Hepatocyte (in vitro differentiated cells): ENCODE measurements around the gene STXBP6.

Experiments
- CTCF ChIP-seq: fragments of 200-600 bp; sonication (generic); IDR thresholded peaks from 2 replicates; pipeline ENCODE4 v1.5.1; 2016; ENCODE audit warnings: antibody characterized with exemption, mild to moderate bottlenecking; ENCODE audit not compliant: poor library complexity
- EZH2 ChIP-seq: fragments of 200-600 bp; sonication (generic); IDR thresholded peaks from 2 replicates; pipeline ENCODE4 v1.6.1; 2016; ENCODE audit warnings: antibody characterized with exemption, mild to moderate bottlenecking, borderline replicate concordance

DNA sequence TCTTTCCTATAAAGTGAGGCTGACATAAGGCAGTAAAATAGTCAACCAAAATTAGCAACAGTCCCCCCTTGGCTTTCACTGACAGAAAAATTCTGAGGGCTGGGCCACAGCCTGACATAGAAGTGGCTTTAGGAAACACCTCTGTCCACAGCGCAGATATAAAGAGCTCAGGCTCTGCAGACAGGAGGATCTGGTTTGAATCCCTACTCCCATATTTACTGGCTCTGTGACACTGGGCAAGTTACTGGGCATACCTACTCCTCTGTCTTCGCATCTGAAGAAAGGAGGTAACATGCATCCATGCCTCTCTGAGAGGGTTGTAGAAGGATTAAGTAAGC, 95.3 kb downstream of the STXBP6 start:
- TF ChIP-seq CTCF (no peak), EZH2 (no peak)
